B cell (primary cell): ENCODE data around the gene SLFN12. TPM values are rescaled to one million over a fixed set of nuclear protein-coding genes. Genes with fewer than 3 reads are reported as not detected.
A peak's percentile ranks its signal among the peaks of the same experiment; 100 is the strongest.

ENCODE experiments used
- ATAC-seq: fragments of 200-7000 bp; cut with Tn5 transposase; one replicate; pipeline ENCODE4 v1.10.0; 2021; ENCODE audit warnings: low read depth, mild to moderate bottlenecking, moderate number of reproducible peaks, moderate library complexity
- CTCF ChIA-PET: fragments of 350-600 bp; sonication (Branson Sonifier 250); formaldehyde crosslinking; loops from one replicate; lab custom pipeline; 2021; ENCODE audit warnings: antibody characterized with exemption, inconsistent platforms; lab: Charles Lee
- POLR2A ChIA-PET: fragments of 350-600 bp; sonication (Branson Sonifier 250); formaldehyde crosslinking; loops from one replicate; lab custom pipeline; 2021; ENCODE audit warnings: antibody characterized with exemption; lab: Charles Lee
- DNase-seq: peaks from one replicate; pipeline ENCODE4 v3.0.0; 2013
- H2AFZ ChIP-seq: 2 replicates; pipeline ENCODE4 v1.6.1; 2012; ENCODE audit warnings: mild to moderate bottlenecking, low read depth, low read length; ENCODE audit not compliant: insufficient read depth, poor library complexity, severe bottlenecking
- H3K27ac ChIP-seq, 2 donors: 1 replicate in 1 of 2; 2 replicates in 1 of 2; pipeline ENCODE4 v1.5.1; 2012 to 2013; ENCODE audit warnings: low read length in 2 of 2, mild to moderate bottlenecking in 2 of 2, moderate library complexity in 1 of 2
- H3K27me3 ChIP-seq, 4 experiments: fragments of 200-600 bp in 1 of 4; sonication (generic) in 1 of 4; replicated peaks in 1 of 4; 1 replicate in 2 of 4; 2 replicates in 2 of 4; pipeline versions ENCODE4 v1.6.1 to v1.7.0; 2013 to 2016; ENCODE audit warnings: low read length in 3 of 4, mild to moderate bottlenecking in 2 of 4, mixed read lengths in 1 of 4, moderate library complexity in 1 of 4; ENCODE audit not compliant: insufficient read depth in 4 of 4, control insufficient read depth in 3 of 4; ENCODE audit errors: control extremely low read depth in 1 of 4
- H3K36me3 ChIP-seq, 2 experiments: replicated peaks in 1 of 2; 1 replicate in 1 of 2; 2 replicates in 1 of 2; pipeline versions ENCODE4 v1.6.1 to v1.7.1; 2013; ENCODE audit warnings: low read length in 1 of 2; ENCODE audit not compliant: insufficient read depth in 2 of 2, control insufficient read depth in 1 of 2; ENCODE audit errors: control extremely low read depth in 1 of 2, extremely low read depth in 1 of 2
- H3K4me1 ChIP-seq, 2 donors: fragments of 200-600 bp in 1 of 2; sonication (generic) in 1 of 2; 1 replicate in 1 of 2; 2 replicates in 1 of 2; pipeline versions ENCODE4 v1.5.1 to v1.6.1; 2013 to 2017; ENCODE audit warnings: low read length in 2 of 2; ENCODE audit not compliant: control insufficient read depth in 2 of 2, insufficient read depth in 2 of 2
- H3K4me2 ChIP-seq: replicated peaks from 2 replicates; pipeline ENCODE3; 2012; ENCODE audit warnings: mild to moderate bottlenecking, low read depth, low read length; ENCODE audit not compliant: poor library complexity, severe bottlenecking
- H3K4me3 ChIP-seq, 5 experiments: fragments of 200-600 bp in 1 of 5; sonication (generic) in 1 of 5; 1 replicate in 3 of 5; 2 replicates in 2 of 5; pipeline versions ENCODE4 v1.5.1 to v1.7.0; 2011 to 2016; ENCODE audit warnings: low read length in 4 of 5, mild to moderate bottlenecking in 4 of 5, low read depth in 2 of 5, control low read depth in 1 of 5, moderate library complexity in 1 of 5; ENCODE audit not compliant: insufficient read depth in 1 of 5; ENCODE audit errors: control extremely low read depth in 1 of 5, extremely low read depth in 1 of 5
- H3K79me2 ChIP-seq: fragments of 200-600 bp; sonication (generic); one replicate; pipeline ENCODE4 v1.6.0; 2016; ENCODE audit warnings: low read length; ENCODE audit not compliant: control insufficient read depth, insufficient read depth
- H3K9ac ChIP-seq: fragments of 200-600 bp; sonication (generic); 2 replicates; pipeline ENCODE4 v1.6.1; 2017; ENCODE audit warnings: mild to moderate bottlenecking, low read length, moderate library complexity
- H3K9me3 ChIP-seq, 3 donors: one replicate each; pipeline versions ENCODE4 v1.6.1 to v1.7.1; 2013; ENCODE audit warnings: low read length in 2 of 3; ENCODE audit not compliant: control insufficient read depth in 2 of 3, insufficient read depth in 1 of 3; ENCODE audit errors: control extremely low read depth in 1 of 3
- H4K20me1 ChIP-seq: 2 replicates; pipeline ENCODE4 v1.6.0; 2012; ENCODE audit warnings: mild to moderate bottlenecking, low read length; ENCODE audit not compliant: insufficient read depth, control insufficient read depth, poor library complexity, severe bottlenecking
- H3K27ac Mint-ChIP-seq: one replicate; pipeline ENCODE4 v1.8.0; 2021; ENCODE audit warnings: mixed read lengths
- H3K27me3 Mint-ChIP-seq: one replicate; pipeline ENCODE4 v1.8.0; 2021; ENCODE audit warnings: mixed read lengths
- H3K4me1 Mint-ChIP-seq: one replicate; pipeline ENCODE4 v1.8.0; 2021; ENCODE audit warnings: mixed read lengths
- H3K4me3 Mint-ChIP-seq: one replicate; pipeline ENCODE4 v1.8.0; 2021; ENCODE audit warnings: mixed read lengths
- H3K9me3 Mint-ChIP-seq: one replicate; pipeline ENCODE4 v1.8.0; 2022; ENCODE audit warnings: mixed read lengths; ENCODE audit not compliant: insufficient read depth
- EZH2 ChIP-seq: IDR thresholded peaks from 2 replicates; pipeline ENCODE4 v1.6.1; 2012; ENCODE audit warnings: borderline replicate concordance, low read depth, mild to moderate bottlenecking, moderate library complexity, low read length; ENCODE audit not compliant: insufficient read depth, poor library complexity, severe bottlenecking
- WGBS: methylation state at CpG from one replicate; pipeline ENCODE4 v1.1.5; 2013; ENCODE audit warnings: missing lambda C conversion rate; ENCODE audit not compliant: insufficient coverage; 5-methylcytosine and 5-hydroxymethylcytosine counted together
- intact Hi-C: fragments of 100-400 bp; cut with micrococcal nuclease; formaldehyde crosslinking; loops from one replicate; pipeline ENCODE4 v1.10.0; 2022
- polyA plus RNA-seq: library from polyadenylated mRNA; depleted of rRNA; stranded (reverse); fragments of >200 nt; gene quantifications from 2 replicates; pipeline ENCODE4 v1.2.3, GENCODE V29; 2012
- total RNA-seq, 2 donors: library from RNA; stranded (reverse); fragments of 120-200 nt in 1 of 2; gene quantifications; 1 replicate in 1 of 2; 2 replicates in 1 of 2; pipeline versions ENCODE4 v1.2.3 to v1.2.4, GENCODE V29; 2013 to 2022
- TF ChIP-seq, protein P1 (sequence below): fragments of 200-600 bp; IDR thresholded peaks from one replicate; pipeline ENCODE4 v1.8.0; 2022; ENCODE audit warnings: antibody characterized with exemption, mild to moderate bottlenecking

Gene SLFN12
- total and polyA plus RNA-seq, 2 donors (not counting 1 experiment from before 2014, with no cell fraction given), result 1.9 to 8.0 TPM

- Histone ChIP-seq H2AFZ (no peak overlapping the region), H3K79me2 (no peaks in the 10 kb centered on the region), H3K36me3 (no peaks in the 10 kb centered on the region), H3K27ac (no peak overlapping the region), H4K20me1 (no peaks in the 10 kb centered on the region), H3K9me3 (no peaks in the 10 kb centered on the region), H3K4me2 (no peak overlapping the region), H3K9ac (no peak overlapping the region), H3K4me1 (peaks cover 9 to 16% of the 10 kb centered on the region in 2 donors), H3K27me3 (no peaks in the 10 kb centered on the region), H3K4me3 (no peak overlapping the region)
- no peak for TF ChIP-seq EZH2
- TF ChIP-seq, protein P1, sequence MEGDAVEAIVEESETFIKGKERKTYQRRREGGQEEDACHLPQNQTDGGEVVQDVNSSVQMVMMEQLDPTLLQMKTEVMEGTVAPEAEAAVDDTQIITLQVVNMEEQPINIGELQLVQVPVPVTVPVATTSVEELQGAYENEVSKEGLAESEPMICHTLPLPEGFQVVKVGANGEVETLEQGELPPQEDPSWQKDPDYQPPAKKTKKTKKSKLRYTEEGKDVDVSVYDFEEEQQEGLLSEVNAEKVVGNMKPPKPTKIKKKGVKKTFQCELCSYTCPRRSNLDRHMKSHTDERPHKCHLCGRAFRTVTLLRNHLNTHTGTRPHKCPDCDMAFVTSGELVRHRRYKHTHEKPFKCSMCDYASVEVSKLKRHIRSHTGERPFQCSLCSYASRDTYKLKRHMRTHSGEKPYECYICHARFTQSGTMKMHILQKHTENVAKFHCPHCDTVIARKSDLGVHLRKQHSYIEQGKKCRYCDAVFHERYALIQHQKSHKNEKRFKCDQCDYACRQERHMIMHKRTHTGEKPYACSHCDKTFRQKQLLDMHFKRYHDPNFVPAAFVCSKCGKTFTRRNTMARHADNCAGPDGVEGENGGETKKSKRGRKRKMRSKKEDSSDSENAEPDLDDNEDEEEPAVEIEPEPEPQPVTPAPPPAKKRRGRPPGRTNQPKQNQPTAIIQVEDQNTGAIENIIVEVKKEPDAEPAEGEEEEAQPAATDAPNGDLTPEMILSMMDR, result no peak
- CTCF ChIA-PET, result interaction anchor here (0.6 kb wide), 1 partner anchor 38 kb away, joined by 4 read pairs; no protein-coding TSS in a partner anchor
- H3K4me3 Mint-ChIP-seq, result no peak overlapping the region
- no CpG with 5 or more reads among the region's 1 CpG for WGBS
- no peaks in the 10 kb centered on the region for H3K27me3 Mint-ChIP-seq
- no peak overlapping the region for H3K27ac Mint-ChIP-seq
- POLR2A ChIA-PET, result no interaction called here
- ATAC-seq (no peak), DNase-seq (no peak)
- intact Hi-C loops, result no loop called here
- H3K4me1 Mint-ChIP-seq, result peaks cover 17% of the 10 kb centered on the region
- peaks cover 2% of the 10 kb centered on the region for H3K9me3 Mint-ChIP-seq
Measured at GRCh38 chr17:35453171-35453570, 20.9 kb upstream of the SLFN12 start.

DNA sequence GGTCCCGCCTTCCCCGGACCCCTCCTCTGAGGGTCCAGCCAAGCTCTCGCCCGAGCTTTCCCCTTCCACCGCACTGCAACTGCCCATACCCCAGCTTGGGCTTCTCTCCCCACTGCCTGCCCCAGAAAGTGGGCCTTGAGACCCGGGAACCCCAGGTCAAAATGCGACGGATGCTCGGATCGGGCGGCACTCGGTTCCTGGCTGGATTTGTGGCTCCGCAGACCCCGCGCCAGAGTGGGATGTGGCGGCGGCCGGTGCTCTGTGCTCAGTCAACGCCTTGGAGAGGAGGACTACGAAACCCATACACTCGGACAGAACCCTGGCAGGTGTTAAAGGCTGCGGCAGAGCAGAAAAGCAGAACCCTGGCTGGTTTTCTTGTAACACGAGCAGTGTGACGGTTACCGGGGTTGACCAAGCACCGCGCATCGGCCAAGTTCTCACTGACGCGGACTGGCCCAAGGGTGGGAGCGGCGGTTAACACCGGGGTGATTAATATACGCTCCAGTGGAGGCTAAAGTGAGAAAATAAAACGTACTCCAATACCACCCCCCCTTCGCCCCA lies 17.2 kb upstream of the SLFN12 start:
- H3K4me2 ChIP-seq, result peak overlapping the region; percentile 95
- DNase-seq, result peak; percentile 75

More for the DNA sequence above, 17.2 kb upstream of the SLFN12 start:
- 1% methylated on average over 30 of the region's 36 CpGs for WGBS
- no peaks in the 10 kb centered on the region for H3K79me2 ChIP-seq
- H4K20me1 ChIP-seq, result no peaks in the 10 kb centered on the region
- Mint-ChIP-seq H3K4me3 (peak overlapping the region; percentile 93), H3K4me1 (peaks cover 25% of the 10 kb centered on the region), H3K27me3 (no peaks in the 10 kb centered on the region), H3K9me3 (no peaks in the 10 kb centered on the region), H3K27ac (peak overlapping the region; percentile 87)
- intact Hi-C loops, result loop anchor here (2.0 to 5.0 kb wide), 4 partner anchors 37 to 207 kb away; partner anchors contain the start of genes SLFN11 and SLFN5
- no peaks in the 10 kb centered on the region for H3K36me3 ChIP-seq
- peak overlapping the region in 1 of 2 donors; percentile 84 for H3K27ac ChIP-seq
- peak; percentile 52 for ATAC-seq
- no peaks in the 10 kb centered on the region for H3K27me3 ChIP-seq
- CTCF ChIA-PET, result interaction anchor here (0.6 to 2.7 kb wide), 3 partner anchors 88 to 136 kb away, joined by 3 to 20 read pairs (median 3); partner anchors contain the start of gene SLFN12L
- H3K4me1 ChIP-seq, result peaks cover 14 to 26% of the 10 kb centered on the region in 2 donors
- H3K9me3 ChIP-seq, result no peaks in the 10 kb centered on the region
- peak overlapping the region in 4 of 5 experiments; percentile 82 to 90 (median 84) for H3K4me3 ChIP-seq
- H2AFZ ChIP-seq, result peak overlapping the region; percentile 96
- POLR2A ChIA-PET, result interaction anchor here (1.2 to 2.1 kb wide), 2 partner anchors 38 to 129 kb away, joined by 4 to 11 read pairs; partner anchors contain the start of gene PEX12
- TF ChIP-seq, protein P1, result no peak
- TF ChIP-seq EZH2, result no peak
- peak overlapping the region; percentile 86 for H3K9ac ChIP-seq
